IMR-90 (cell line): ENCODE measurements around the gene JMJD1C. TPM values are rescaled to one million over a fixed set of nuclear protein-coding genes. Genes with fewer than 3 reads are reported as not detected.

Experiments used
- ATAC-seq: fragments of 200-7000 bp; cut with Tn5 transposase; 2 replicates; pipeline ENCODE4 v1.9.1; 2020; ENCODE audit warnings: low read depth, mild to moderate bottlenecking, moderate library complexity
- BruUV-seq: library from RNA; stranded (reverse); fragments of 400-500 nt; replicated peaks from 2 replicates; lab custom pipeline; 2021; lab: Mats Ljungman, UMichigan
- CTCF ChIA-PET: fragments of 300-600 bp; formaldehyde crosslinking; extraction: SDS; loops from one replicate; lab custom pipeline; 2021; ENCODE audit warnings: antibody characterized with exemption; lab: Yijun Ruan, JAX
- POLR2A ChIA-PET: fragments of 300-600 bp; sonication (Branson Sonifier 250); formaldehyde crosslinking; loops from one replicate; lab custom pipeline; 2022; ENCODE audit warnings: antibody characterized with exemption; ENCODE audit not compliant: unreplicated experiment; lab: Charles Lee
- DNase-seq: peaks from one replicate; pipeline ENCODE4 v3.0.0; 2013
- H2AFZ ChIP-seq: replicated peaks from 2 replicates; pipeline ENCODE3; 2013; ENCODE audit warnings: low read length, mild to moderate bottlenecking; ENCODE audit not compliant: poor library complexity
- H2AK5ac ChIP-seq: 2 replicates; pipeline ENCODE4 v1.6.1; 2013; ENCODE audit warnings: low read depth, low read length, inconsistent platforms
- H2AK9ac ChIP-seq: replicated peaks from 2 replicates; pipeline ENCODE3; 2013; ENCODE audit warnings: mild to moderate bottlenecking, low read depth, low read length, moderate library complexity; ENCODE audit not compliant: poor library complexity
- H2BK120ac ChIP-seq: 2 replicates; pipeline ENCODE4 v1.6.1; 2013; ENCODE audit warnings: low read depth, low read length, inconsistent platforms
- H2BK15ac ChIP-seq: 3 replicates; pipeline ENCODE4 v1.6.1; 2013; ENCODE audit warnings: low read depth, low read length, inconsistent platforms
- H2BK20ac ChIP-seq: 2 replicates; pipeline ENCODE4 v1.6.1; 2013; ENCODE audit warnings: low read depth, mild to moderate bottlenecking, inconsistent platforms, low read length, moderate library complexity
- H2BK5ac ChIP-seq: 2 replicates; pipeline ENCODE4 v1.6.1; 2013; ENCODE audit warnings: mild to moderate bottlenecking, low read depth, low read length, inconsistent platforms; ENCODE audit not compliant: poor library complexity, severe bottlenecking
- H3K14ac ChIP-seq: replicated peaks from 2 replicates; pipeline ENCODE4 v1.6.1; 2013; ENCODE audit warnings: low read depth, low read length, inconsistent platforms
- H3K18ac ChIP-seq: 2 replicates; pipeline ENCODE4 v1.6.1; 2013; ENCODE audit warnings: low read depth, low read length, control low read depth
- H3K23ac ChIP-seq: 2 replicates; pipeline ENCODE4 v1.6.1; 2013; ENCODE audit warnings: low read depth, low read length, inconsistent platforms
- H3K27ac ChIP-seq: 2 replicates; pipeline ENCODE4 v1.5.1; 2013; ENCODE audit warnings: mild to moderate bottlenecking, control low read depth, low read length; ENCODE audit not compliant: insufficient read depth
- H3K27me3 ChIP-seq: 2 replicates; pipeline ENCODE4 v1.6.1; 2013; ENCODE audit warnings: low read length; ENCODE audit not compliant: control insufficient read depth, insufficient read depth
- H3K36me3 ChIP-seq: 2 replicates; pipeline ENCODE4 v1.6.1; 2013; ENCODE audit warnings: low read length, mixed read lengths; ENCODE audit not compliant: control insufficient read depth, insufficient read depth
- H3K4ac ChIP-seq: 2 replicates; pipeline ENCODE4 v1.6.1; 2013; ENCODE audit warnings: low read depth, low read length, inconsistent platforms
- H3K4me1 ChIP-seq: 2 replicates; pipeline ENCODE4 v1.6.1; 2013; ENCODE audit warnings: low read length, mixed read lengths; ENCODE audit not compliant: control insufficient read depth, insufficient read depth
- H3K4me2 ChIP-seq: 2 replicates; pipeline ENCODE4 v1.6.1; 2013; ENCODE audit warnings: low read depth, mild to moderate bottlenecking, control low read depth, low read length, moderate library complexity
- H3K4me3 ChIP-seq: 2 replicates; pipeline ENCODE4 v1.5.1; 2013; ENCODE audit warnings: low read depth, mild to moderate bottlenecking, control low read depth, low read length, moderate library complexity; ENCODE audit not compliant: insufficient read depth
- H3K56ac ChIP-seq: 2 replicates; pipeline ENCODE4 v1.6.1; 2013; ENCODE audit warnings: low read length, inconsistent platforms; ENCODE audit not compliant: insufficient read depth; ENCODE audit errors: extremely low read depth
- H3K79me1 ChIP-seq, 2 experiments: 2 replicates each; pipeline ENCODE4 v1.6.1; 2013; ENCODE audit warnings: low read length in 2 of 2, inconsistent platforms in 1 of 2, low read depth in 1 of 2
- H3K9ac ChIP-seq: 2 replicates; pipeline ENCODE4 v1.6.1; 2013; ENCODE audit warnings: low read depth, low read length, control low read depth
- H3K9me1 ChIP-seq: 2 replicates; pipeline ENCODE4 v1.6.1; 2013; ENCODE audit warnings: low read length, inconsistent platforms; ENCODE audit not compliant: insufficient read depth
- H3K9me3 ChIP-seq: 2 replicates; pipeline ENCODE4 v1.6.1; 2013; ENCODE audit warnings: low read length; ENCODE audit not compliant: control insufficient read depth, insufficient read depth
- H4K20me1 ChIP-seq: 2 replicates; pipeline ENCODE4 v1.6.1; 2013; ENCODE audit warnings: low read length, inconsistent platforms; ENCODE audit not compliant: insufficient read depth
- H4K5ac ChIP-seq: 2 replicates; pipeline ENCODE4 v1.6.1; 2013; ENCODE audit warnings: mild to moderate bottlenecking, low read depth, low read length, control low read depth
- H4K8ac ChIP-seq, 2 experiments: 2 replicates each; pipeline ENCODE4 v1.6.1; 2013; ENCODE audit warnings: low read depth in 2 of 2, low read length in 2 of 2, control low read depth in 1 of 2, inconsistent platforms in 1 of 2
- H4K91ac ChIP-seq: 2 replicates; pipeline ENCODE4 v1.6.1; 2013; ENCODE audit warnings: low read depth, low read length, inconsistent platforms; ENCODE audit not compliant: insufficient read depth
- MAFK ChIP-seq: IDR thresholded peaks from 2 replicates; pipeline ENCODE4 v1.6.1; 2012; ENCODE audit warnings: low read depth, low read length, improper control_type of control experiment
- MXI1 ChIP-seq: IDR thresholded peaks from 2 replicates; pipeline ENCODE4 v1.6.1; 2012; ENCODE audit warnings: low read depth, mild to moderate bottlenecking, low read length, moderate library complexity, borderline replicate concordance
- SMC3 ChIP-seq: fragments of 150-350 bp; IDR thresholded peaks from 2 replicates; pipeline ENCODE4 v1.6.1; 2016; ENCODE audit warnings: low read depth, mild to moderate bottlenecking, antibody characterized with exemption, low read length, moderate library complexity
- WGBS, 2 experiments: methylation state at CpG; one replicate each; pipeline versions ENCODE4 v1.1.5 to v1.1.7; 2013; ENCODE audit warnings: missing lambda C conversion rate in 2 of 2; ENCODE audit not compliant: insufficient read length in 1 of 2; ENCODE audit errors: extremely low coverage in 2 of 2; 5-methylcytosine and 5-hydroxymethylcytosine counted together
- dilution Hi-C: fragments of 300-500 bp; cut with HindIII; formaldehyde crosslinking; loops from one replicate; pipeline ENCODE4 v1.14.3; 2018; ENCODE audit warnings: low sequenced_read_pairs; ENCODE audit not compliant: unreplicated experiment
- in situ Hi-C: fragments of 300-500 bp; cut with MboI; formaldehyde crosslinking; loops from 3 replicates; pipeline ENCODE4 v1.14.3; 2019; ENCODE audit warnings: low sequenced_read_pairs, inconsistent platforms, mixed read lengths
- intact Hi-C: fragments of 100-400 bp; cut with micrococcal nuclease; formaldehyde crosslinking; loops from 2 replicates; pipeline ENCODE4 v1.10.0; 2022
- polyA plus RNA-seq, 3 experiments: library from polyadenylated mRNA; depleted of rRNA; stranded (reverse); fragments of >200 nt; gene quantifications; 2 replicates each; pipeline ENCODE4 v1.2.3, GENCODE V29; 2012; ENCODE audit warnings: low replicate concordance in 1 of 3
- total RNA-seq: library from RNA; depleted of rRNA; stranded (reverse); fragments of >200 nt; gene quantifications from 2 replicates; pipeline ENCODE4 v1.2.3, GENCODE V29; 2012

The JMJD1C gene
- total and polyA plus RNA-seq, 2 of the 4 experiments (the other 2 are of a cell fraction): 15.6 to 96.8 TPM

- no peak for TF ChIP-seq SMC3
Measured at GRCh38 chr10:63365976-63366765, 99.6 kb downstream of the JMJD1C start (continued).

GRCh38 chr10:63364918-63365317 lies 100.9 kb downstream of the JMJD1C start:
- no peak overlapping the region for H2AK5ac ChIP-seq
- no peak overlapping the region for H4K91ac ChIP-seq
- BruUV-seq: no TSS peak
- H3K4me1 ChIP-seq: no peaks in the 10 kb centered on the region
- H3K4me3 ChIP-seq: no peak overlapping the region
- no peak overlapping the region for H2AK9ac ChIP-seq
- H2BK5ac ChIP-seq: no peak overlapping the region
- H3K9ac ChIP-seq: no peak overlapping the region
- H3K27ac ChIP-seq: no peak overlapping the region
- peak; percentile 98 for TF ChIP-seq MAFK
- TF ChIP-seq MXI1: no peak
- in situ Hi-C loops (no loop called here), dilution Hi-C loops (no loop called here), intact Hi-C loops (no loop called here)
- no peaks in the 10 kb centered on the region for H3K9me3 ChIP-seq
- H4K8ac ChIP-seq: no peak overlapping the region
- H3K79me1 ChIP-seq: peaks cover 41 to 65% of the 10 kb centered on the region in 2 experiments
- no peak overlapping the region for H4K5ac ChIP-seq
- no peak overlapping the region for H3K56ac ChIP-seq
- no peak overlapping the region for H2BK20ac ChIP-seq
- H3K4ac ChIP-seq: no peak overlapping the region
- no peak overlapping the region for H2BK15ac ChIP-seq
- H3K18ac ChIP-seq: no peak overlapping the region
- ChIA-PET POLR2A (no interaction called here), CTCF (no interaction called here)
- H2AFZ ChIP-seq: no peak overlapping the region
- H3K4me2 ChIP-seq: no peak overlapping the region
- no peaks in the 10 kb centered on the region for H3K9me1 ChIP-seq
- no peaks in the 10 kb centered on the region; the same call in 1 of the 2 replicates for H4K20me1 ChIP-seq
- ATAC-seq (no peak), DNase-seq (no peak)
- no peaks in the 10 kb centered on the region for H3K36me3 ChIP-seq
- no peaks in the 10 kb centered on the region for H3K27me3 ChIP-seq
- H3K23ac ChIP-seq: no peak overlapping the region
- no CpG with 5 or more reads among the region's 2 CpGs for WGBS, 2 experiments
- no peak overlapping the region for H2BK120ac ChIP-seq
- no peak overlapping the region for H3K14ac ChIP-seq
